CD4-positive, alpha-beta memory T cell (primary cell): Measurements from ENCODE around the gene CEBPG. TPM values are rescaled to one million over a fixed set of nuclear protein-coding genes. Genes with fewer than 3 reads are reported as not detected.

Source experiments
- CTCF ChIA-PET: fragments of 350-600 bp; sonication (Branson Sonifier 250); formaldehyde crosslinking; loops from one replicate; lab custom pipeline; 2021; ENCODE audit warnings: inconsistent platforms; ENCODE audit not compliant: partially characterized antibody; lab: Charles Lee
- POLR2A ChIA-PET: fragments of 350-600 bp; sonication (Branson Sonifier 250); formaldehyde crosslinking; loops from one replicate; lab custom pipeline; 2021; ENCODE audit not compliant: partially characterized antibody; lab: Charles Lee
- DNase-seq, 5 donors: peaks; one replicate each; pipeline versions ENCODE4 v3.0.0 to v3.0.0-alpha.2; 2020 to 2022; ENCODE audit warnings: mixed read lengths in 1 of 5
- H3K27ac ChIP-seq: one replicate; pipeline ENCODE4 v1.7.0; 2013; ENCODE audit warnings: low read depth, low read length
- H3K27me3 ChIP-seq: 2 replicates; pipeline ENCODE4 v1.7.0; 2013; ENCODE audit warnings: mild to moderate bottlenecking, low read length, moderate library complexity; ENCODE audit not compliant: insufficient read depth
- H3K36me3 ChIP-seq: 2 replicates; pipeline ENCODE4 v1.7.0; 2013; ENCODE audit warnings: mild to moderate bottlenecking, low read length, moderate library complexity; ENCODE audit not compliant: insufficient read depth
- H3K4me1 ChIP-seq: 2 replicates; pipeline ENCODE4 v1.7.0; 2013; ENCODE audit warnings: mild to moderate bottlenecking, low read length, moderate library complexity; ENCODE audit not compliant: insufficient read depth
- H3K4me3 ChIP-seq, 2 donors: one replicate each; pipeline ENCODE4 v1.7.0; 2013; ENCODE audit warnings: low read length in 2 of 2, mild to moderate bottlenecking in 1 of 2
- H3K9me3 ChIP-seq, 2 donors: one replicate each; pipeline ENCODE4 v1.7.0; 2013; ENCODE audit warnings: low read length in 2 of 2, control low read depth in 1 of 2; ENCODE audit not compliant: control insufficient read depth in 1 of 2
- H3K27ac Mint-ChIP-seq, 7 donors: one replicate each; pipeline ENCODE4 v1.8.0; 2020 to 2021; ENCODE audit warnings: mixed read lengths in 7 of 7, mild to moderate bottlenecking in 6 of 7, inconsistent platforms in 3 of 7, moderate library complexity in 3 of 7
- H3K27me3 Mint-ChIP-seq, 2 donors: one replicate each; pipeline ENCODE4 v1.8.0; 2020 to 2021; ENCODE audit warnings: mixed read lengths in 2 of 2
- H3K36me3 Mint-ChIP-seq, 2 donors: one replicate each; pipeline ENCODE4 v1.8.0; 2020 to 2021; ENCODE audit warnings: mixed read lengths in 2 of 2, inconsistent platforms in 1 of 2, mild to moderate bottlenecking in 1 of 2
- H3K4me1 Mint-ChIP-seq, 4 donors: one replicate each; pipeline ENCODE4 v1.8.0; 2020 to 2021; ENCODE audit warnings: mixed read lengths in 4 of 4, mild to moderate bottlenecking in 1 of 4
- H3K4me3 Mint-ChIP-seq, 8 donors: one replicate each; pipeline ENCODE4 v1.8.0; 2020 to 2021; ENCODE audit warnings: mixed read lengths in 8 of 8, mild to moderate bottlenecking in 7 of 8, moderate library complexity in 6 of 8, inconsistent platforms in 3 of 8
- H3K9me3 Mint-ChIP-seq, 8 donors: one replicate each; pipeline ENCODE4 v1.8.0; 2020 to 2021; ENCODE audit warnings: mixed read lengths in 8 of 8, mild to moderate bottlenecking in 5 of 8, inconsistent platforms in 3 of 8, moderate library complexity in 1 of 8
- intact Hi-C: fragments of 100-400 bp; cut with micrococcal nuclease; formaldehyde crosslinking; loops from one replicate; pipeline ENCODE4 v1.15.1; 2023
- polyA plus RNA-seq, 2 donors: library from polyadenylated mRNA; unstranded; fragments of 300-500 nt; fragmentation: Illumina TruSeq; gene quantifications; one replicate each; pipeline ENCODE4 v1.2.3, GENCODE V29; 2021
- total RNA-seq, 2 experiments: library from RNA; stranded (reverse); gene quantifications; one replicate each; pipeline ENCODE4 v1.2.3, GENCODE V29; 2021

Gene CEBPG
- total and polyA plus RNA-seq, 4 experiments from 2014 or later, result 8.9 to 27.2 (median 20.1) TPM

GRCh38 chr19:33350538-33351309 is 22.8 kb upstream of the CEBPG start:
- intact Hi-C loops, result no loop called here
- ChIA-PET CTCF (no interaction called here), POLR2A (no interaction called here)
- Mint-ChIP-seq H3K9me3 (peaks cover 2 to 7% (median 3%) of the 10 kb centered on the region in 8 donors), H3K4me1 (no peaks in the 10 kb centered on the region), H3K27me3 (peaks cover 11 to 19% of the 10 kb centered on the region in 2 donors), H3K27ac (no peak overlapping the region), H3K36me3 (peaks cover 0 to 2% of the 10 kb centered on the region in 2 donors), H3K4me3 (no peak overlapping the region)
- Histone ChIP-seq H3K27ac (no peak overlapping the region), H3K27me3 (peaks cover 9% of the 10 kb centered on the region), H3K4me3 (no peak overlapping the region), H3K9me3 (no peaks in the 10 kb centered on the region), H3K4me1 (no peaks in the 10 kb centered on the region), H3K36me3 (no peaks in the 10 kb centered on the region)
- DNase-seq, result no peak

GRCh38 chr19:33355535-33355934 is 18.0 kb upstream of the CEBPG start:
- intact Hi-C loops, result no loop called here
- peaks cover 4 to 12% (median 8%) of the 10 kb centered on the region in 8 donors for H3K9me3 Mint-ChIP-seq
- Histone ChIP-seq H3K36me3 (no peaks in the 10 kb centered on the region), H3K4me1 (no peaks in the 10 kb centered on the region), H3K27ac (no peak overlapping the region), H3K4me3 (no peak overlapping the region), H3K9me3 (no peaks in the 10 kb centered on the region), H3K27me3 (no peaks in the 10 kb centered on the region)
- H3K27me3 Mint-ChIP-seq, result peaks cover 8 to 15% of the 10 kb centered on the region in 2 donors
- no peak for DNase-seq
- no peak overlapping the region for H3K27ac Mint-ChIP-seq
- CTCF ChIA-PET, result no interaction called here
- POLR2A ChIA-PET, result no interaction called here
- peaks cover 1 to 6% of the 10 kb centered on the region in 2 donors for H3K36me3 Mint-ChIP-seq
- H3K4me1 Mint-ChIP-seq, result no peaks in the 10 kb centered on the region
- H3K4me3 Mint-ChIP-seq, result no peak overlapping the region

DNA sequence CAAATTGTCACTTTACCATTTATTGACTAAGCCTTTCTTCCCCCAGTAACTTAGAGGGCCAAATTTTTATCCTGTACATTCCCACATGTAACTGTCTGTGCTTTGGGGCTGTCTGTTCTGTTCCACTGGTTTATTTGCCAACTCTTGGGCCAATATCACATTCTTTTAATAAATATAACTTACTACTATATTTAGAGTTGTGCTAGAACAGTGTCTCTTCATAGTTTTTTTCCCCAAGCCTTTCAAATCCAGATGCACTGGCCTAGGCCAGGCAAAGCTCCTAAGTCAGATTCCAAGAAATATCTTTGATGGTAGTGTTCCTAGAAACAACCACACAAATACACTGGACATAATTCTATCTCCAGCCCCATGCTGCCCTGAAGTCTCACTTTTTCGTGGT is 16.0 kb upstream of the CEBPG start:
- no peaks in the 10 kb centered on the region for H3K27me3 ChIP-seq
- no peak overlapping the region for H3K4me3 ChIP-seq
- no peak for DNase-seq
- H3K4me1 ChIP-seq, result no peaks in the 10 kb centered on the region
- no peak overlapping the region for H3K4me3 Mint-ChIP-seq
- no peaks in the 10 kb centered on the region for H3K36me3 ChIP-seq
- peaks cover 1 to 6% of the 10 kb centered on the region in 2 donors for H3K36me3 Mint-ChIP-seq
- ChIA-PET CTCF (interaction anchor here (0.5 kb wide), 1 partner anchor 15 kb away, joined by 3 read pairs; no protein-coding TSS in a partner anchor), POLR2A (no interaction called here)
- intact Hi-C loops, result no loop called here
- peaks cover 6 to 12% of the 10 kb centered on the region in 2 donors for H3K27me3 Mint-ChIP-seq
- no peak overlapping the region for H3K27ac ChIP-seq
- no peak overlapping the region for H3K27ac Mint-ChIP-seq
- H3K4me1 Mint-ChIP-seq, result no peaks in the 10 kb centered on the region
- H3K9me3 Mint-ChIP-seq, result peaks cover 4 to 12% (median 8%) of the 10 kb centered on the region in 8 donors
- H3K9me3 ChIP-seq, result no peaks in the 10 kb centered on the region

DNA sequence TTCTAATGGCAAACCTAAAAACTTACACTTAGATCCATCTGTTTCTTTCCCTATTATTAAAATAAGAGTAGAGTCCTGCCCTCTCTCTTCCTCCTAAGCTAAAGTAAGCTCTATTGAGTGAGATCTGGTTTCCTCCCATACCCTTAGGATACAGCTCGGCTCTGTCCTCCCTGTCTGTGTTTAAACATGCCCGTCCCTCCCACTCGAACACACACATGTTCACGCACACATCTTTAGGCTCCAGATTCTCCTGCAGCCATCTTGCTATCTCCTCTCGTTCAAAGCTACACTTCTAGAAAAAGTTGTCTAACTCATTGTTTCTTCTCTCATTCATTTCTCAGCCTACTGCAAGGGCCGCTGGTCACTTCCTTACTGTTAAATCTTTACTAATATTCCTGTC is 15.1 kb upstream of the CEBPG start:
- H3K27me3 Mint-ChIP-seq, result peaks cover 6 to 13% of the 10 kb centered on the region in 2 donors
- intact Hi-C loops, result no loop called here
- no peak overlapping the region for H3K4me3 ChIP-seq
- no peaks in the 10 kb centered on the region for H3K36me3 ChIP-seq
- H3K9me3 ChIP-seq, result no peaks in the 10 kb centered on the region
- no peak overlapping the region for H3K27ac ChIP-seq
- ChIA-PET CTCF (no interaction called here), POLR2A (no interaction called here)
- H3K4me3 Mint-ChIP-seq, result no peak overlapping the region
- no peaks in the 10 kb centered on the region for H3K4me1 Mint-ChIP-seq
- no peak overlapping the region for H3K27ac Mint-ChIP-seq
- no peaks in the 10 kb centered on the region for H3K27me3 ChIP-seq
- DNase-seq, result no peak
- no peaks in the 10 kb centered on the region for H3K4me1 ChIP-seq
- H3K9me3 Mint-ChIP-seq, result peaks cover 4 to 12% (median 8%) of the 10 kb centered on the region in 8 donors
- H3K36me3 Mint-ChIP-seq, result peaks cover 1 to 6% of the 10 kb centered on the region in 2 donors

- Histone ChIP-seq H3K36me3 (no peaks in the 10 kb centered on the region), H3K4me3 (no peak overlapping the region), H3K27ac (no peak overlapping the region), H3K9me3 (no peaks in the 10 kb centered on the region), H3K27me3 (no peaks in the 10 kb centered on the region), H3K4me1 (no peaks in the 10 kb centered on the region)
- CTCF ChIA-PET, result interaction anchor here (1.1 kb wide), 1 partner anchor 215 kb away, joined by 3 read pairs; no protein-coding TSS in a partner anchor
- Mint-ChIP-seq H3K36me3 (peaks cover 1 to 6% of the 10 kb centered on the region in 2 donors), H3K27me3 (peaks cover 6 to 13% of the 10 kb centered on the region in 2 donors), H3K4me3 (no peak overlapping the region), H3K27ac (no peak overlapping the region), H3K9me3 (peaks cover 4 to 12% (median 8%) of the 10 kb centered on the region in 8 donors), H3K4me1 (no peaks in the 10 kb centered on the region)
- intact Hi-C loops, result no loop called here
- POLR2A ChIA-PET, result interaction anchor here (1.0 kb wide), 1 partner anchor 13 kb away, joined by 3 read pairs; no protein-coding TSS in a partner anchor
- DNase-seq, result no peak
These were observed 13.9 kb upstream of the CEBPG start for GRCh38 chr19:33359581-33359980.

GRCh38 chr19:33362508-33363228 is 10.8 kb upstream of the CEBPG start:
- Histone ChIP-seq H3K9me3 (no peaks in the 10 kb centered on the region), H3K4me1 (no peaks in the 10 kb centered on the region), H3K4me3 (no peak overlapping the region), H3K27ac (no peak overlapping the region), H3K27me3 (no peaks in the 10 kb centered on the region), H3K36me3 (no peaks in the 10 kb centered on the region)
- CTCF ChIA-PET, result interaction anchor here (1.0 to 1.5 kb wide), 2 partner anchors 12 to 54 kb away, joined by 3 read pairs; no protein-coding TSS in a partner anchor
- no peak for DNase-seq
- H3K4me1 Mint-ChIP-seq, result no peaks in the 10 kb centered on the region
- no peaks in the 10 kb centered on the region for H3K9me3 Mint-ChIP-seq
- POLR2A ChIA-PET, result interaction anchor here (1.7 kb wide), 1 partner anchor 11 kb away, joined by 5 read pairs; the partner anchor contains the start of gene CEBPG
- H3K27me3 Mint-ChIP-seq, result peaks cover 5 to 8% of the 10 kb centered on the region in 2 donors
- intact Hi-C loops, result no loop called here
- H3K27ac Mint-ChIP-seq, result no peak overlapping the region
- no peaks in the 10 kb centered on the region for H3K36me3 Mint-ChIP-seq
- no peak overlapping the region for H3K4me3 Mint-ChIP-seq

GRCh38 chr19:33363476-33363875 is 10.0 kb upstream of the CEBPG start:
- Mint-ChIP-seq H3K9me3 (peaks cover 0 to 1% (median 0%) of the 10 kb centered on the region in 8 donors), H3K4me3 (no peak overlapping the region)
- H3K4me3 ChIP-seq, result no peak overlapping the region

More at GRCh38 chr19:33363476-33363875, 10.0 kb upstream of the CEBPG start:
- H3K4me1 ChIP-seq, result no peaks in the 10 kb centered on the region
- H3K27me3 Mint-ChIP-seq, result peaks cover 5 to 8% of the 10 kb centered on the region in 2 donors
- no peaks in the 10 kb centered on the region for H3K9me3 ChIP-seq
- intact Hi-C loops, result no loop called here
- H3K27ac ChIP-seq, result no peak overlapping the region
- ChIA-PET CTCF (interaction anchor here (1.0 to 1.5 kb wide), 2 partner anchors 11 to 53 kb away, joined by 3 read pairs; no protein-coding TSS in a partner anchor), POLR2A (interaction anchor here (1.7 kb wide), 1 partner anchor 10 kb away, joined by 5 read pairs; the partner anchor contains the start of gene CEBPG)
- no peaks in the 10 kb centered on the region for H3K4me1 Mint-ChIP-seq
- H3K27ac Mint-ChIP-seq, result no peak overlapping the region
- H3K27me3 ChIP-seq, result no peaks in the 10 kb centered on the region
- no peaks in the 10 kb centered on the region for H3K36me3 ChIP-seq
- no peaks in the 10 kb centered on the region for H3K36me3 Mint-ChIP-seq
- no peak for DNase-seq
